GM21390 (cell line): ENCODE measurements around the gene ZNF462.
"Not testable (repeated sequence)": the region's sequence is repeated elsewhere in the genome, so short reads cannot be mapped to it uniquely, and the experiment has no call there.

ENCODE experiments used
- ATAC-seq: cut with Tn5 transposase; IDR thresholded peaks from one replicate; pipeline ENCODE4 v1.9.1; 2021; ENCODE audit not compliant: unreplicated experiment

ZNF462 gene

GRCh38 chr9:106862821-106863720 is at the start of gene ZNF462:
Gene ZNF462 (plus strand): TSS chr9:106863166. CDS start chr9:106923384, 60,218 bp downstream.
- ATAC-seq = no peak

- ATAC-seq = no peak
Measured at GRCh38 chr9:106816524-106816923, 46.4 kb upstream of the ZNF462 start.

DNA sequence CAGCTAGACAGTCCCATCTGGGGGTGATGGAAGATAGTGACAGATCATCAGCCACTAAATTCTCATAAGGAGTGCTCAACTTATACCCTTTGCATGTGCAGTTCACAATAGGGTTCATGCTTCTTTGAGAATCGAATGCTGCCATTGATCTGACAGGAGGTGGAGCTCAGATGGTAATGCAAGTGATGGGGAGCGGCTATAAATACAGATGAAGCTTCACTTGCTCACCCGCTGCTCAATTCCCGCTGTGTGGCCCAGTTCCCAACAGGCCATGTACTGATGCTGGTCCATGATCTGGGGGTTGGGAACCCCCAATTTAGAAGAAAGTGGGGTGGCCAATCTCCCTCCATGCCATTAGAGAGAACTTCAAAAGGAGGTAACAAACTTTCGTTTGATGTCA is 44.9 kb upstream of the ZNF462 start:
- ATAC-seq = no peak

DNA sequence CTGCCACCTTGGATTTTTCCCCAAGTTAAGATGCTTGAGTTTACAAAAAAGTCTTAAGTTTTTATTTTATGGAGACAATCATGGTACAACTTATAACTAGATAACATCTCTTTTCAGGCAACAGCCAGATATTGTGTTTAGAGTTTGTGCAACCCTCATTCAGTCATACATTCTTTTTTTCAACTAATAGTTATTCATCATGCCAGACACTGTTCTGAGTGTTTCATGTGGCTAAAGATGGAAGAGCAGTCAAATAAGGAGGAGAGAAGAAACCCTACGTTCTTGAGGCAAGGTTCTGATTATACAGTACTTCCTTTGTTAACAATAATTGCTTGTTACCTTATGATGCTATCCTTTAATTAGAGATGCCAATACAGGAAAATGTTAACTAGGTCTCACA is 42.1 kb upstream of the ZNF462 start:
- ATAC-seq = no peak

DNA sequence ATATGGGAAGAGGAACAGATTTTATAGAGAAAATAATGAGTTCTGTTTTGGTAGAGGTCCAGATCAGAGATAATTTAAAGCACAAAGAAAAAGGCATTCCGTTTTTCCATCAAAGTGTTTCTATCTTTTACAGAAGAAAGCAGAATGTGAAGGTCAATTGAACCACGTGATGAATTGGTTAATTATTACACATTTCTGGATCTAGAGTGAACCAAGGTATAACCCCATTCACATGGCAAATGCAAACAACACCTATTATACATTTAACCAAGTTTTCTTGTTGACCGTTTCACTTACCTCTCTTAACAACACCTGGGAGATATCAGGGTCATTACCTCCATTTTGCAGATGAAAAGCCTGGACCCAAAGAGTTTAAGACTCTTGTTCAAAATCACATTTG is 34.9 kb upstream of the ZNF462 start:
- ATAC-seq = no peak

- no peak for ATAC-seq
Measured at GRCh38 chr9:106828965-106829364, 34.0 kb upstream of the ZNF462 start.

DNA sequence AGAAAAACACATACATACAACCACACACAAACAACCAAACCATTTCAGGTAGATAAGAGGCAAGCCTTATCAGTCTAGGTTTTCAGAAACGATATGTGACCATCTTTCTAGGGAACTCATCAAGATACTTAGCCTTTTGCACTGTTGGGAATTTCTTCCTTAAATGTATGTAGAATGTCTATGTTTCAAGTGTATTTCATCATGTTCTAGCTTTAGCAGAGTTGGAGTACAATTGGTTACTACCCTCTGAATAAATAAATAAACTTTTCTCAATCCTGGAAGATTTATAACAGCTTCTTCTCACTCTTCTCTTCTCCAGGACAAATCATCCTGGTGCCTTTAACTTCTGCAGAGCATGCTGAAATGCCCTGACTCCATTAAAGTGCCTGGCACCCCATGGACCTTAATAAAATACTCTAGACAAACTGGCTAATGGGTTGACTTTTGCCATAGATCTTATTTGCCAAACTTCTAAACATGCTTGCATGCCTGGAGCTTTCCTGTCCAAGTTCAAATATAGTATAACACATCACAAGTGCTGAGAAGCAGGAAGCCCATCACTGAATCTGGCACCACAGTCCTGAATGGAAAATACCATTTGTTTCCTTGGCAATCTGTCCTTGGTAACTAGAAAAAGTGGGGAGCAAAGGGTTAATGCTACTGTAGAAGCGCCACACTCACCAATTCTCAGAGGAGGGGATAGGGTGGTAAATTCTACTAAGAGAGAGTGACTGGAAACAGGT is 33.1 kb upstream of the ZNF462 start:
- ATAC-seq = no peak

GRCh38 chr9:106830527-106831150 is 32.3 kb upstream of the ZNF462 start:
- ATAC-seq = no peak

- ATAC-seq = no peak
Measured at GRCh38 chr9:106834888-106835287, 28.1 kb upstream of the ZNF462 start.

GRCh38 chr9:106835840-106836239 is 27.1 kb upstream of the ZNF462 start:
- ATAC-seq = no peak

DNA sequence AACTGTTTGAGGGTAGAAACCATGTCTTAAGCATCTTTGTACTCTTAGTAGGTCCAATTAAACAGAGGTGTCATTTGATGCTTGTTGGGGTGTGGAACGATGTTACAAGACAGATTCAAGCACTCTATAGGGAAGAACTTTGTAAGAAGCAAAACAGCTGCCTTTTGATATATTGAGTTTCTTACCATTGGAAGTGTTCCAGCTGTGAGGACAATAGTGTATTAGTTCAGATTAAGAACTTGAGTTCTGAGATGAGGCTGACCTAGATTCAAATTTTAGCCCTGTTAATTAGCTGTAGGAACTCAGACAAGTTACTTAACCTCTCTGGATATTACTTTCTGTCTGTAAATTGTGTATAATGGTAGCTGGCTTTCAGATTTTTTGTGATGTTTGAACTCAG is 19.6 kb upstream of the ZNF462 start:
- no peak for ATAC-seq

DNA sequence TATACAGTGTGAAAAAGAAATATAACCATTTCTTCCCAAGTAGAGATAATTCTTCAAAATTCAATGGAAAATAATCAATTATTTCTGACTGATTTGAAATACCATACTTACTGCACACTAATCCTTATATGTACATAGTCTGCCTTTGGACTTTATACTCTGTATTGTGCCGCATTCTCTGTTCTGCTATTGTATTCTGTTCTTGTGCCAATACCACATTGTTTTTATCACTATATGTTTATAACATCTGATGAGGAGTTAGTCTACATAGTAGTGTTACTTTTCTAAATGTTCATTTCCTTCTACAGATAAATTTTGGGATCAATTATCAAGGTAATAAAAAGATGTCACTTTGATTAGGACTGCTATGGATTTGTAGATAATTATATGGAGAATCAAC is 16.7 kb upstream of the ZNF462 start:
- no peak for ATAC-seq

GRCh38 chr9:106846857-106847256 is 16.1 kb upstream of the ZNF462 start:
- ATAC-seq = no peak

DNA sequence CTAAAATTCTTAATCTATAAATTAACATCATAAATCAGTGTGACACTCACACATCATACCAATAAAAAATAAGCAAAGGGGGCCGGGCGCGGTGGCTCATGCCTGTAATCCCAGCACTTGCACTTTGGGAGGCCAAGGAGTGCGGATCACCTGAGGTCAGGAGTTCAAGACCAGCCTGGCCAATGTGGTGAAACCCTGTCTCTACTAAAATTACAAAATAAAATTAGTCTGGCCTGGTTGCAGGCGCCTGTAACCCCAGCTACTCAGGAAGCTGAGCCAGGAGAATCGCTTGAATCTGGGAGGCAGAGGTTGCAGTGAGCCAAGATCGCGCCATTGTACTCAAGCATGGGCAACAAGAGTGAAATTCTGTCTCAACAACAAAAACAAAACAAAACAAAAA is 11.3 kb upstream of the ZNF462 start:
- not testable (repeated sequence) for ATAC-seq

GRCh38 chr9:106857811-106858470 is 5.0 kb upstream of the ZNF462 start:
- ATAC-seq = no peak

- ATAC-seq = no peak
Measured at GRCh38 chr9:106859957-106860720, 2.8 kb upstream of the ZNF462 start.

- no peak for ATAC-seq
Measured at GRCh38 chr9:106860721-106861639, 2.0 kb upstream of the ZNF462 start.

- ATAC-seq = no peak
Measured at GRCh38 chr9:106861640-106862109, 1.3 kb upstream of the ZNF462 start.

- no peak for ATAC-seq
Measured at GRCh38 chr9:106862110-106862820, 701 bp upstream of the ZNF462 start.
